Pancreas (tissue), 10 donors: ENCODE measurements around the gene HHAT. TPM values are rescaled to one million over a fixed set of nuclear protein-coding genes. Genes with fewer than 3 reads are reported as not detected.

Source experiments
- ATAC-seq, 4 donors: fragments of 200-7000 bp; cut with Tn5 transposase; one replicate each; pipeline versions ENCODE4 v1.8.0 to v1.9.1; 2020; ENCODE audit warnings: mild to moderate bottlenecking in 4 of 4, moderate library complexity in 4 of 4
- DNase-seq, 6 donors: peaks; one replicate each; pipeline ENCODE4 v3.0.0-alpha.2; 2020
- FAIRE-seq: peaks from 2 replicates; lab custom pipeline; 2012; peaks lifted over from hg19 to GRCh38; lab: Jason Lieb, UNC
- H3K27ac ChIP-seq, 4 donors: fragments of 200-600 bp; sonication (generic); 1 replicate in 3 of 4; 2 replicates in 1 of 4; pipeline versions ENCODE4 v1.5.0 to v1.8.0; 2020
- H3K27me3 ChIP-seq, 4 donors: fragments of 200-600 bp; one replicate each; pipeline ENCODE4 v1.8.0; 2021
- H3K36me3 ChIP-seq, 3 donors: fragments of 200-600 bp; sonication (generic) in 1 of 3; one replicate each; pipeline versions ENCODE4 v1.5.0 to v1.8.0; 2020 to 2021
- H3K4me1 ChIP-seq, 3 donors: fragments of 200-600 bp; one replicate each; pipeline ENCODE4 v1.8.0; 2021
- H3K4me3 ChIP-seq, 4 donors: fragments of 200-600 bp; sonication (generic) in 2 of 4; one replicate each; pipeline versions ENCODE4 v1.5.0 to v1.8.0; 2020 to 2021
- H3K9me3 ChIP-seq, 4 donors: fragments of 200-600 bp; one replicate each; pipeline ENCODE4 v1.8.0; 2021
- CTCF ChIP-seq, 4 donors: fragments of 200-600 bp; sonication (generic) in 3 of 4; IDR thresholded peaks; one replicate each; pipeline versions ENCODE4 v1.5.0 to v1.8.0; 2021; ENCODE audit warnings: antibody characterized with exemption in 4 of 4
- WGBS, 2 donors: extraction: QIAGEN DNeasy Blood & Tissue Kit; methylation state at CpG; one replicate each; pipeline ENCODE4 v1.1.7; 2013; 5-methylcytosine and 5-hydroxymethylcytosine counted together
- intact Hi-C, 3 donors: fragments of 100-400 bp; cut with DNase I; formaldehyde crosslinking; loops; one replicate each; pipeline versions ENCODE4 v1.11.1 to v1.14.2; 2022
- polyA plus RNA-seq, 2 donors: library from polyadenylated mRNA; stranded (reverse); fragments of 200-250 nt; gene quantifications; one replicate each; pipeline ENCODE4 v1.2.3, GENCODE V29; 2013
- total RNA-seq, 6 donors: library from RNA; stranded (reverse); fragmentation: NEBNext Ultra II Directional in 4 of 6; extraction: Animal tissue kit (Norgen Biotek cat#: 25700) in 4 of 6; gene quantifications; one replicate each; pipeline versions ENCODE4 v1.2.1 to v1.2.4, GENCODE V29; 2021 to 2023
- donor health status: healthy with polysubstance abuse.
- donor health status: DM: no; HTN: no; CAD: no; lungs with moderate emphysema.
- donor health status: DM: no; HTN: no; CAD: no.
- donor health status: control.
- donor health status: control.
- donor health status: Bipolar disorder and iron deficiency.
- donor health status: DM: yes; HTN: yes; CAD: no.
- donor health status: DM: no; HTN: no; CAD: no.
- donor health status: DM: no; HTN: no; CAD: no.
- donor health status: DM: yes; HTN: yes; CAD: no.

HHAT gene
- total and polyA plus RNA-seq, 8 donors, result 1.3 to 4.1 (median 2.4) TPM

GRCh38 chr1:210695026-210695425 lies 366.3 kb downstream of the HHAT start:
- Histone ChIP-seq H3K27ac (no peak overlapping the region), H3K4me1 (no peaks in the 10 kb centered on the region), H3K4me3 (no peak overlapping the region), H3K36me3 (no peaks in the 10 kb centered on the region), H3K27me3 (no peaks in the 10 kb centered on the region), H3K9me3 (no peaks in the 10 kb centered on the region)
- ATAC-seq (no peak), DNase-seq (no peak), FAIRE-seq (no peak)
- TF ChIP-seq CTCF (IDR thresholded peaks at IDR 0.05), result no peak
- intact Hi-C loops, result no loop called here
- 67% methylated on average over 1 of the region's 1 CpG for WGBS, 2 donors

- intact Hi-C loops, result no loop called here
- no peaks in the 10 kb centered on the region for H3K9me3 ChIP-seq
Measured at GRCh38 chr1:210696709-210697108, 368.0 kb downstream of the HHAT start.

GRCh38 chr1:210697185-210697584 lies 368.5 kb downstream of the HHAT start:
- intact Hi-C loops, result no loop called here
- ATAC-seq (no peak), FAIRE-seq (no peak), DNase-seq (no peak)
- Histone ChIP-seq H3K9me3 (no peaks in the 10 kb centered on the region), H3K27ac (no peak overlapping the region), H3K36me3 (no peaks in the 10 kb centered on the region), H3K4me3 (no peak overlapping the region), H3K27me3 (no peaks in the 10 kb centered on the region), H3K4me1 (no peaks in the 10 kb centered on the region)
- WGBS, 2 donors, result 79 to 81% methylated on average over 3 of the region's 3 CpGs
- TF ChIP-seq CTCF (IDR thresholded peaks at IDR 0.05), result no peak

More at GRCh38 chr1:210696709-210697108, 368.0 kb downstream of the HHAT start:
- WGBS, 2 donors, result 63 to 67% methylated on average over 1 of the region's 1 CpG
- TF ChIP-seq CTCF (IDR thresholded peaks at IDR 0.05), result no peak
- no peak for DNase-seq
- Histone ChIP-seq H3K27ac (no peak overlapping the region), H3K36me3 (no peaks in the 10 kb centered on the region), H3K27me3 (no peaks in the 10 kb centered on the region), H3K4me3 (no peak overlapping the region), H3K4me1 (no peaks in the 10 kb centered on the region)
- no peak for FAIRE-seq
- no peak for ATAC-seq

- intact Hi-C loops, result no loop called here
- DNase-seq, result no peak
- no peaks in the 10 kb centered on the region for H3K4me1 ChIP-seq
- no peaks in the 10 kb centered on the region for H3K27me3 ChIP-seq
- no peak overlapping the region for H3K4me3 ChIP-seq
- H3K36me3 ChIP-seq, result no peaks in the 10 kb centered on the region
- H3K9me3 ChIP-seq, result no peaks in the 10 kb centered on the region
- H3K27ac ChIP-seq, result no peak overlapping the region
- no peak for ATAC-seq
- TF ChIP-seq CTCF (IDR thresholded peaks at IDR 0.05), result no peak
- no peak for FAIRE-seq
- 90 to 91% methylated on average over 5 of the region's 5 CpGs for WGBS, 2 donors
Measured at GRCh38 chr1:210698661-210699060, 370.0 kb downstream of the HHAT start.

GRCh38 chr1:210700083-210700482 lies 371.4 kb downstream of the HHAT start:
- TF ChIP-seq CTCF (IDR thresholded peaks at IDR 0.05), result no peak
- Histone ChIP-seq H3K27me3 (no peaks in the 10 kb centered on the region), H3K36me3 (no peaks in the 10 kb centered on the region), H3K27ac (no peak overlapping the region), H3K9me3 (no peaks in the 10 kb centered on the region), H3K4me3 (no peak overlapping the region), H3K4me1 (no peaks in the 10 kb centered on the region)
- 51 to 83% methylated on average over 1 of the region's 1 CpG for WGBS, 2 donors
- no peak for FAIRE-seq
- intact Hi-C loops, result no loop called here
- ATAC-seq, result no peak
- no peak for DNase-seq
